Mesendoderm (in vitro differentiated cells): ENCODE results near the gene TPGS2.

ENCODE experiments used
- DNase-seq: peaks from one replicate; pipeline ENCODE4 v3.0.0; 2013
- H2AK5ac ChIP-seq: 2 replicates; pipeline ENCODE4 v1.6.1; 2013; ENCODE audit warnings: low read length, inconsistent platforms
- H2BK120ac ChIP-seq: 2 replicates; pipeline ENCODE4 v1.6.1; 2013; ENCODE audit warnings: low read depth, mild to moderate bottlenecking, low read length, moderate library complexity, mixed read lengths
- H2BK15ac ChIP-seq: replicated peaks from 2 replicates; pipeline ENCODE4 v1.6.1; 2013; ENCODE audit warnings: low read depth, mild to moderate bottlenecking, moderate library complexity
- H2BK5ac ChIP-seq: 2 replicates; pipeline ENCODE4 v1.6.1; 2013; ENCODE audit warnings: low read length, inconsistent platforms
- H3K18ac ChIP-seq: 2 replicates; pipeline ENCODE4 v1.6.1; 2013; ENCODE audit warnings: mild to moderate bottlenecking, low read length, mixed read lengths
- H3K23ac ChIP-seq: one replicate; pipeline ENCODE4 v1.6.1; 2013; ENCODE audit warnings: low read length
- H3K27ac ChIP-seq: 2 replicates; pipeline ENCODE4 v1.5.1; 2013; ENCODE audit warnings: low read depth, mild to moderate bottlenecking, inconsistent platforms, low read length, moderate library complexity
- H3K27me3 ChIP-seq: 2 replicates; pipeline ENCODE4 v1.6.1; 2013; ENCODE audit warnings: low read length, control low read depth, mild to moderate bottlenecking, inconsistent platforms; ENCODE audit not compliant: insufficient read depth, poor library complexity
- H3K36me3 ChIP-seq: 2 replicates; pipeline ENCODE4 v1.6.1; 2013; ENCODE audit warnings: low read length, inconsistent platforms; ENCODE audit not compliant: control insufficient read depth, insufficient read depth
- H3K4ac ChIP-seq: one replicate; pipeline ENCODE4 v1.6.1; 2013; ENCODE audit warnings: low read depth, mild to moderate bottlenecking, low read length, moderate library complexity
- H3K4me1 ChIP-seq: 2 replicates; pipeline ENCODE4 v1.6.1; 2013; ENCODE audit warnings: low read depth, low read length, inconsistent platforms; ENCODE audit not compliant: control insufficient read depth
- H3K4me2 ChIP-seq: 2 replicates; pipeline ENCODE4 v1.6.1; 2013; ENCODE audit warnings: low read length
- H3K4me3 ChIP-seq: 2 replicates; pipeline ENCODE4 v1.5.1; 2013; ENCODE audit warnings: mild to moderate bottlenecking, low read length
- H3K56ac ChIP-seq: one replicate; pipeline ENCODE4 v1.6.1; 2013; ENCODE audit warnings: low read length
- H3K79me1 ChIP-seq: 2 replicates; pipeline ENCODE4 v1.6.1; 2013; ENCODE audit warnings: low read length, inconsistent platforms
- H3K79me2 ChIP-seq: 2 replicates; pipeline ENCODE4 v1.6.1; 2013; ENCODE audit warnings: mild to moderate bottlenecking, low read length; ENCODE audit not compliant: control insufficient read depth, insufficient read depth
- H3K9ac ChIP-seq: 2 replicates; pipeline ENCODE4 v1.6.1; 2013; ENCODE audit warnings: low read length, inconsistent platforms
- H4K5ac ChIP-seq: one replicate; pipeline ENCODE4 v1.6.1; 2013; ENCODE audit warnings: low read length
- H4K8ac ChIP-seq: one replicate; pipeline ENCODE4 v1.6.1; 2013; ENCODE audit warnings: low read depth, mild to moderate bottlenecking, control low read depth, low read length, moderate library complexity
- WGBS: extraction: QIAGEN DNeasy Blood & Tissue Kit; methylation state at CpG from one replicate; pipeline ENCODE4 v1.1.7; 2013; ENCODE audit warnings: low lambda C conversion rate, missing lambda C conversion rate; ENCODE audit not compliant: insufficient coverage; ENCODE audit errors: extremely low coverage; 5-methylcytosine and 5-hydroxymethylcytosine counted together

Gene TPGS2

DNA sequence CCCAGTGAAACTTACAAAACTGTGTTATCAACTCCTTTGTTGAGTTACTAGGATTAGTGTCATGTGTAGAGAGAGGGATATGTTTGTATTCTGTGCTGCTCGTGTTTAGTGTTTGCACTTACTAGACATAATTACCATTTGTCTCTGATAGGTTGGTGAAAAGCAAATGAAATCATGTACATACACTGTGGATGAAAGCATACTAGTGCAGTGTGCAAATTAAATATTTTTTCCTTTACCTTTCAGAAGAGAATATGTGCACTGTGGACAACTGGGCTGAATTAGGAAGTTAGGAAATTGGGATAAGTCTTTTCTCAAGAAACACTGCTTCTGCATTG, 1.3 kb upstream of the TPGS2 start:
- H2BK5ac ChIP-seq: no peak overlapping the region
- no peaks in the 10 kb centered on the region for H3K36me3 ChIP-seq
- no peak overlapping the region for H3K27ac ChIP-seq
- peak overlapping the region; percentile 33 for H3K4me2 ChIP-seq
- H3K56ac ChIP-seq: no peak overlapping the region
- no CpG with 5 or more reads among the region's 1 CpG for WGBS
- peaks cover 2% of the 10 kb centered on the region for H3K79me2 ChIP-seq
- H4K5ac ChIP-seq: no peak overlapping the region
- peaks cover 3% of the 10 kb centered on the region for H3K79me1 ChIP-seq
- no peak overlapping the region for H3K18ac ChIP-seq
- DNase-seq: no peak
- H3K4ac ChIP-seq: no peak overlapping the region
- H3K27me3 ChIP-seq: no peaks in the 10 kb centered on the region
- H2AK5ac ChIP-seq: no peak overlapping the region
- no peak overlapping the region for H4K8ac ChIP-seq
- H2BK120ac ChIP-seq: no peak overlapping the region
- no peak overlapping the region for H3K23ac ChIP-seq
- peak overlapping the region; percentile 40 for H3K9ac ChIP-seq
- H3K4me3 ChIP-seq: no peak overlapping the region
- peaks cover 4% of the 10 kb centered on the region for H3K4me1 ChIP-seq
- no peak overlapping the region for H2BK15ac ChIP-seq

DNA sequence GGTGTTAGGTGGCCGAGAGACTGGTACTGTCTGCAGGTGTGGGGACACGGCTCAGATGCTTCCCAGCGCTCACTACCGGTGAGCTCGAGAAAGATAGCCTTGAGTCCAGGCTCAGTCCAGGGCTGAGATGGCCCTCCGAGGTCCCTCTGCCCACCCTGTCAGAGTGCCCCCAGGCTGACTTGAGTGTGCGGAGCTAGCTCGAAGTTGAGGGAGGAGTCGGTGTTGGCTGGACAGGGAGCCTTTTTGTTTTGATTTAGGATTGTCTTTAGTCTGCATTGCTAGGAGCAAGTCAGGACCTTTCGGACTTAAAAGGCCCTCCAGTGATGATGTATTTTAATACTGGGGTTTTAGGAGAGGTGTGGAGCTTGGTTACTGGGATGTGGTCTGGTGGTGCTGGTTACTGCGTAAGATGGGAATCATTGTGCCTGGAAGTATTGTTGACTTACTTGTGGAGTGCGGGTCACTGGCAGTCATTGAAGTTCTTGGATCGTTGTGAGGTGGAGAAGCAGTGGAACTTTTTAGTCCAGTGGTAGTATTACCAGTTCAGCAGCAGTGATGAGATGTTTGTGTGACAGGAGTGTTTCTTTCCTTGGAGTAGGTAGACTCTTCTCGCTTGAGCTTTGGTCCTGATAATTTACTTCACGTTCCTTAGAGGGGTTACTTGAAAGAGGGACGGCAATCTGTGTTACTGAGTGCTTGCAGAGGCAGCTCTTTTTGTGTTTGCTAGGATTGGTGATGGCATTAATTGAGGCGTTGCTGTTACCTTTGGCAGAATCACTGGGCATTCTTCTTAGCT, 758 bp upstream of the TPGS2 start:
- H3K79me2 ChIP-seq: peaks cover 2% of the 10 kb centered on the region

DNA sequence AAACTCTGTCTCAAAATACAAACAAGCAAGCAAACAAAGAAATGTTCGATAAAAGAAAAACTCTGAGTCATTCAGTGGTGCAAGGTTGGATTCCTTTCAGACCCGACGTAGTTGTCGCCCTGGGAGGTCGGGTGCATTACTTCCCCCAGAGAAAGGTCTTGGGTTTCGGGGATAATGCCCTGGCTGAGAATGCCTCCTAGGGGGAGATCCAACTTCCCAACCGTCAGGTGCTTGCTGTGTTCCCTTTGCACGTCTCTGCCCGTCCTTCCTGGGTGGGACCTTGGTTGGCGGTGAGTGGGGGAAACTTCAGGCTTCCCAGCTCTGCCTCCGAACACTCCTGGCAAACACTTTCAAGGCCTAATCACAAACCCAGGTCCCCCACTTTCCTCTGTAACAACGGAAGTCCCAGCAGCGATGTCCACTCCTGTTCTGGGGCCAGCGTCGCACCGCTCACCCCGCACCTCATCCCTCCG, 609 bp downstream of the TPGS2 start:
- Histone ChIP-seq H2BK5ac (peak overlapping the region; percentile 86), H4K8ac (no peak overlapping the region), H3K27me3 (no peaks in the 10 kb centered on the region), H3K4ac (no peak overlapping the region), H2AK5ac (no peak overlapping the region), H3K27ac (peak overlapping the region; percentile 63), H3K56ac (peak overlapping the region; percentile 100), H3K79me1 (peaks cover 3% of the 10 kb centered on the region), H3K23ac (peak overlapping the region; percentile 92), H2BK120ac (no peak overlapping the region), H3K18ac (no peak overlapping the region), H3K4me3 (peak overlapping the region; percentile 97), H3K36me3 (no peaks in the 10 kb centered on the region), H4K5ac (no peak overlapping the region), H2BK15ac (no peak overlapping the region), H3K4me2 (peak overlapping the region; percentile 43), H3K9ac (peak overlapping the region; percentile 98), H3K79me2 (peaks cover 2% of the 10 kb centered on the region), H3K4me1 (peaks cover 4% of the 10 kb centered on the region)
- peak; percentile 64 for DNase-seq
- WGBS: no CpG with 5 or more reads among the region's 18 CpGs

More for the DNA sequence above, 758 bp upstream of the TPGS2 start:
- Histone ChIP-seq H3K4me3 (peak overlapping the region; percentile 74), H3K79me1 (peaks cover 3% of the 10 kb centered on the region), H2AK5ac (no peak overlapping the region), H3K4me2 (peak overlapping the region; percentile 33), H3K4me1 (peaks cover 4% of the 10 kb centered on the region), H3K27me3 (no peaks in the 10 kb centered on the region), H2BK120ac (no peak overlapping the region), H3K36me3 (no peaks in the 10 kb centered on the region), H4K8ac (no peak overlapping the region), H2BK5ac (no peak overlapping the region), H3K27ac (peak overlapping the region; percentile 29), H2BK15ac (no peak overlapping the region), H3K18ac (no peak overlapping the region), H3K9ac (peak overlapping the region; percentile 40), H3K4ac (no peak overlapping the region), H3K56ac (peak overlapping the region; percentile 90), H4K5ac (peak overlapping the region; percentile 33), H3K23ac (no peak overlapping the region)
- no CpG with 5 or more reads among the region's 17 CpGs for WGBS
- DNase-seq: no peak

DNA sequence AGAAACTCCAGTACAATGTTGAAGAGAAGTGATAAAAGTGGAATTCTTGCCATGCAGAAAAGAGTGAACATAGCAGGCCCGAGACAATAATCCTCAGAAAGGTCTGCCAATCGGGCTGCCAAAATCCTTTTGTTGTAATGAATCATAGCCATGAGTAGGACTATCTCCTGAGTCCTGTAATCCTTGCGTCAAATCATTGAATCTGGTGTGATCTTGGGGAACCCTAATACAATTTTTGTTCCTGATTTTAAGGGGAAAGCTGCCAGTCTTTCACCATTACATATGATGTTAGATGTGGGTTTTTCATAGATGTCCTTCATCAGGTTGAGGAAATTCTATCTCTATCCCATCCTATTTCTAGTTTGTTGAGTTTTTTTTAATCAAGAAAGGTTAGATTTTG, 2.2 kb downstream of the TPGS2 start:
- no CpG with 5 or more reads among the region's 3 CpGs for WGBS
- no peak overlapping the region for H3K4me2 ChIP-seq
- no peak overlapping the region for H2BK15ac ChIP-seq
- no peak overlapping the region for H4K5ac ChIP-seq
- no peak overlapping the region for H2AK5ac ChIP-seq
- H3K27me3 ChIP-seq: no peaks in the 10 kb centered on the region
- no peak overlapping the region for H3K18ac ChIP-seq
- no peak overlapping the region for H4K8ac ChIP-seq
- peaks cover 3% of the 10 kb centered on the region for H3K79me1 ChIP-seq
- H3K27ac ChIP-seq: no peak overlapping the region
- no peak overlapping the region for H2BK120ac ChIP-seq
- H3K4me1 ChIP-seq: peaks cover 7% of the 10 kb centered on the region
- DNase-seq: no peak
- peaks cover 2% of the 10 kb centered on the region for H3K79me2 ChIP-seq
- no peak overlapping the region for H3K4me3 ChIP-seq
- no peak overlapping the region for H3K4ac ChIP-seq
- no peak overlapping the region for H3K56ac ChIP-seq
- H3K36me3 ChIP-seq: no peaks in the 10 kb centered on the region
- no peak overlapping the region for H2BK5ac ChIP-seq
- no peak overlapping the region for H3K9ac ChIP-seq
- H3K23ac ChIP-seq: no peak overlapping the region

DNA sequence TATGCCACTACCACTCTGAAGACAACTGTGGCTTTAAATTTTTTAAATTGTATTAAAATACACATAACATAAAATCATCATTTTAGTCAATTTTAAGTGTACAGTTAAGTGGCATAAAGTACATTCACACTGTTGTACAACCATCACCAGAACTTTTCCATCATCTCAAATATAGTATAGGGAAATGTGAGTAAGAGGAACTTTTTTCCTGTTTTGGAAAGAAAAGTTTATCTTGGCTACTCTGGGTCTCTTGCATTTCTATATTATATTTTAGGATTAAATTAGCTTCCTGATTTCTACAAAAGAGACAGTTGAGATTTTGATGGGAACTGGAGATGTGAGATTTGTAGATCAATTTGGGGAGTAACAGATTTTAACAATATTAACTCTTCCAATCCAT, 3.3 kb downstream of the TPGS2 start:
- no peak overlapping the region for H3K9ac ChIP-seq
- H3K18ac ChIP-seq: no peak overlapping the region
- H2AK5ac ChIP-seq: no peak overlapping the region
- no peaks in the 10 kb centered on the region for H3K27me3 ChIP-seq
- DNase-seq: no peak
- H3K79me1 ChIP-seq: peaks cover 3% of the 10 kb centered on the region
- H3K4me3 ChIP-seq: no peak overlapping the region
- peaks cover 7% of the 10 kb centered on the region for H3K4me1 ChIP-seq
- H4K5ac ChIP-seq: no peak overlapping the region
- H2BK5ac ChIP-seq: no peak overlapping the region
- H2BK120ac ChIP-seq: no peak overlapping the region
- no peak overlapping the region for H3K27ac ChIP-seq
- no peak overlapping the region for H3K23ac ChIP-seq
- H4K8ac ChIP-seq: no peak overlapping the region
- H3K4ac ChIP-seq: no peak overlapping the region
- H3K4me2 ChIP-seq: no peak overlapping the region
- H3K79me2 ChIP-seq: peaks cover 2% of the 10 kb centered on the region
- H2BK15ac ChIP-seq: no peak overlapping the region
- no peaks in the 10 kb centered on the region for H3K36me3 ChIP-seq
- no peak overlapping the region for H3K56ac ChIP-seq

DNA sequence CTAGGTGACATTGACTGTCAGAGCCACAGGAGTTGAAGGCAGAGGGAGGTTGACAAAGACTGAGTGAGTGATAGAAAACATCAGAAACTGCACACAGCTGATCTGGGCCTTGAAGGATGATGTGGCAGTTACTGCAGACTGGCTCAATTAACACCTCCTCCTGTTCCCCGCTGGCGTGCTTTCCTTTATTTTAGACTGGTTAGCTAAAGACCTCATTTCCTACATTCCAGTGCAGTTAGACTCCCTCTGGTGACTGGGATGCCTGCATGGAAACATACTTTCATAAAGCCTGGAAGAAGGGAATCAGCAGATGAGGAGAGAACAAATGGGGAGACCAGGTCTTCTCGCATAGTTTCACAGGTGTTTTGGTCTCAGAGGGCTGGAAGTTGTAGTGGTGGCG, 7.1 kb downstream of the TPGS2 start:
- Histone ChIP-seq H3K27me3 (no peaks in the 10 kb centered on the region), H2AK5ac (no peak overlapping the region), H3K79me2 (no peaks in the 10 kb centered on the region), H3K9ac (no peak overlapping the region), H2BK120ac (no peak overlapping the region), H3K27ac (peak overlapping the region; percentile 70), H3K4me1 (peaks cover 3% of the 10 kb centered on the region), H3K36me3 (no peaks in the 10 kb centered on the region), H2BK5ac (no peak overlapping the region), H4K5ac (no peak overlapping the region), H3K18ac (peak overlapping the region; percentile 51), H3K4me3 (no peak overlapping the region), H4K8ac (no peak overlapping the region), H3K4ac (no peak overlapping the region), H2BK15ac (no peak overlapping the region), H3K4me2 (no peak overlapping the region), H3K79me1 (no peaks in the 10 kb centered on the region), H3K56ac (no peak overlapping the region), H3K23ac (no peak overlapping the region)
- peak; percentile 88 for DNase-seq
- WGBS: no CpG with 5 or more reads among the region's 4 CpGs
